Measurements from ENCODE around the gene OXSR1. TPM values are rescaled to one million over a fixed set of nuclear protein-coding genes. Genes with fewer than 3 reads are reported as not detected.
"Not testable (repeated sequence)": the region's sequence is repeated elsewhere in the genome, so short reads cannot be mapped to it uniquely, and the experiment has no call there.

The OXSR1 gene
- total RNA-seq, 4 donors from 2014 or later = 27.0 to 46.7 (median 32.9) TPM

DNA sequence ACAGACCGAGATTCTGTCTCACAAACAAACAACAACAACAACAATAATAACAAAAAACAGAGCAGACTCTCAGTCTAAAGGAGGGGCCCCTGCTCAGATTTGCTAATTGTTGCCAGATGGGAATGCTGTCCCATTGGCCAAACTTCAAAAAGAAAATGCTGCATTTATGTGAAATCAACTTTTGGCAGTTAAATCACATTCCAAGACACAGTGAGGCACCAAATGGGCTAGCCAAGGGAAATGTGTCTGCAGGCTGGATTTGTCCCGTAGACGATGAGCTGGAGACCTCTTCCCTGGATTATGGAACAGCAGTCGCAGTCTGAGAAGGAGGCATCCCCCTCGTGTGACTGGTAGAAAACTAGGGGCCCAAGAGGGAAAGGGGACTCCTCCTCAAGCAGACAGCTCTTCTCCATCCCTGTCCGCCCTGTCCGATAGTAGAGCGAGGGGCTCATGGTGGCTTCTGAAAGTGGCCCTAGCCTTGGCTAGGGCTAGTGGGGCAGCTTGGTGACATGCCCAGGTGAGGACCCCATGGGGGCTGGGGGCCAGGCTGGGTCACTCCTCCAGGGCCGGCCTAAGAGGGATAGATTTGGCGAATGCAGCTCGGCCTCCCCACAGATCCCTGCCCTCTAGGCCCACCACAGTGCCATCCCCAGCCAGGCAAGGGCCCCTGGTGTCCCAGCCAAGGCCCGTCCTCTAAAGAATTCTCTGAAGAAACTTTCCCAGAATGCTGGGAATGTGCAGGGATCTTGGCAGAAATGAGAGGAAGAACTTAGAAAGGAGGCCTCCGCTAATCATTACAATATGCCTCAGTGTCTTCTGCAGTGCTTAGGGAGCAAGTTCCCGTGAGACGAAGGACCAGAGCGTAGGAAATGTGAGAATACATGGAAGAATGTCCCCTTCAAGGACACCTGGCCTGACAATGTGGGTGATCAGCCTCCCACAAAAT, 118.7 kb downstream of the OXSR1 start:
- Histone ChIP-seq H3K4me3 (no peak overlapping the region), H3K9me3 (no peaks in the 10 kb centered on the region), H3K27me3 (no peaks in the 10 kb centered on the region), H3K36me3 (no peaks in the 10 kb centered on the region), H3K4me1 (no peaks in the 10 kb centered on the region), H3K27ac (replicated peaks in 1 of 4) (no peak overlapping the region)
- intact Hi-C loops (cut with DNase I) = no loop called here
- no peak for DNase-seq (ENCODE audit: extremely low spot score)
- whole genome bisulfite sequencing = 77% methylated on average over 16 of the region's 16 CpGs
- TF ChIP-seq EP300 (IDR thresholded peaks at IDR 0.05) (no peak), POLR2AphosphoS5 (IDR thresholded peaks at IDR 0.05) (no peak), POLR2A (IDR thresholded peaks at IDR 0.05; ENCODE audit: low read depth) (no peak)
- TF ChIP-seq, protein P1, sequence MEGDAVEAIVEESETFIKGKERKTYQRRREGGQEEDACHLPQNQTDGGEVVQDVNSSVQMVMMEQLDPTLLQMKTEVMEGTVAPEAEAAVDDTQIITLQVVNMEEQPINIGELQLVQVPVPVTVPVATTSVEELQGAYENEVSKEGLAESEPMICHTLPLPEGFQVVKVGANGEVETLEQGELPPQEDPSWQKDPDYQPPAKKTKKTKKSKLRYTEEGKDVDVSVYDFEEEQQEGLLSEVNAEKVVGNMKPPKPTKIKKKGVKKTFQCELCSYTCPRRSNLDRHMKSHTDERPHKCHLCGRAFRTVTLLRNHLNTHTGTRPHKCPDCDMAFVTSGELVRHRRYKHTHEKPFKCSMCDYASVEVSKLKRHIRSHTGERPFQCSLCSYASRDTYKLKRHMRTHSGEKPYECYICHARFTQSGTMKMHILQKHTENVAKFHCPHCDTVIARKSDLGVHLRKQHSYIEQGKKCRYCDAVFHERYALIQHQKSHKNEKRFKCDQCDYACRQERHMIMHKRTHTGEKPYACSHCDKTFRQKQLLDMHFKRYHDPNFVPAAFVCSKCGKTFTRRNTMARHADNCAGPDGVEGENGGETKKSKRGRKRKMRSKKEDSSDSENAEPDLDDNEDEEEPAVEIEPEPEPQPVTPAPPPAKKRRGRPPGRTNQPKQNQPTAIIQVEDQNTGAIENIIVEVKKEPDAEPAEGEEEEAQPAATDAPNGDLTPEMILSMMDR (IDR thresholded peaks at IDR 0.05) = no peak

DNA sequence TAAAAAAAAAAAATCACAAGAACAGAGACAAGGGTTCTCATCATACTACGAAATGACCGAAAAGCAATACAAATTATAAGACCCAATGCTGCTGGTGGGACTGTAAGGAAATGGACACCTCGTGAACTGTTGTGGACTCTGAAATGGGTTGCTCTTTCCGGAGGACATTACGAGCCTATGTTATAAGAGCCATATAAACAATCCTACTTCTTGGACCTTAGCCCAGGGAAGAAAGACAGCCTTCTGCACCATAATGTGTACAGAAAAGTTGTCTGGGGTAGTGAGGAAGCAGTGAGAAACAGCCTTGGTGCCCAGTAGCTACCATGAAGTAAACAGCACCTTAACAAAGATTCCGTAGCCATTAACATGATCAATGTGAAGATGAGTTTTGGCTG, 119.4 kb downstream of the OXSR1 start:
- TF ChIP-seq, protein P1 (IDR thresholded peaks at IDR 0.05) = no peak
- no peak for TF ChIP-seq POLR2AphosphoS5 (IDR thresholded peaks at IDR 0.05)
- no peak for TF ChIP-seq POLR2A (IDR thresholded peaks at IDR 0.05; ENCODE audit: low read depth)
- no peak for TF ChIP-seq EP300 (IDR thresholded peaks at IDR 0.05)
- 85% methylated on average over 6 of the region's 6 CpGs for WGBS
- intact Hi-C loops (cut with DNase I) = no loop called here
- Histone ChIP-seq H3K9me3 (no peaks in the 10 kb centered on the region), H3K36me3 (no peaks in the 10 kb centered on the region), H3K4me1 (no peaks in the 10 kb centered on the region), H3K27ac (replicated peaks in 1 of 4) (no peak overlapping the region), H3K27me3 (no peaks in the 10 kb centered on the region), H3K4me3 (no peak overlapping the region)
- DNase-seq (ENCODE audit: extremely low spot score) = no peak

DNA sequence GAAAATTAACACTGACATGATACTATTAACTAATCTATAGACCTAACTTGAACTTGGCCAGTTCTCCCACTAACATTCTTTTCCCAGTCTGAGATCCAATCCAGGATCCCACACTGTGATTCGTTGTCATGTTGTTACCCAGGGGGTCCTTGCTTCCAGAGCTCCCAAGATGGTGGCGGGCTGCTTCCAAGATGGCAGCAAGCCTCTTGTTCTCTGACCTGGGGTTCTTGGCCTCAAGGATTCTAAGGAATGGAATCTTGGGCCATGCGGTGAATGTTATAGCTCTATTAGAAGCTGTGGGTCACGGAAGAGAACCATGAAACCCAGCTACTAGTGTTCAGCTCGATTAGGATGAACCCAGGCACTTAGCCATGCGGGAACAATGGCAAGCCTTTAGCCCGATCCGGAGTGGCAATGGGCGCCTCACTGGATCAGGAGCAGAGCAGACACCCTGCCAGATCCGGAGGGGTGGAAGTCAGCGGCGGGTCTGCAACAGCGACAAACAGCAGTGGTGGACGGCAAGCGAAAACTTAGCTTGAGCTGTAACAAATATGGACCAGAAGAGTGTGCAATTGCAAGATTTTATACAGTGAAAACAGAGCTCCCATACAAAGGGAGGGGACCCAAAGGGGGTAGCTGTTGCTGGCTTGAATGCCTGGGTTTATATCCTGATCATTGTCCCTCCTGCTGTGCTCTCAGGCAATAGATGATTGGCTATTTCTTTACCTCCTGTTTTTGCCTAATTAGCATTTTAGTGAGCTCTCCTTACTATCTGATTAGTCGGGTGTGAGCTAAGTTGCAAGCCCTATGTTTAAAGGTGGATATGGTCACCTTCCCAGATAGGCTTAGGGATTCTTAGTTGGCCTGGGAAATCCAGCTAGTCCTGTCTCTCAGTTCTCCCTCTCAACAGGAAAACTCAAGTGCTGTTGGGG, 124.2 kb downstream of the OXSR1 start:
- H3K4me1 ChIP-seq; H3K27me3 ChIP-seq; H3K36me3 ChIP-seq; H3K9me3 ChIP-seq; DNase-seq (ENCODE audit: extremely low spot score); H3K4me3 ChIP-seq; intact Hi-C loops (cut with DNase I); H3K27ac ChIP-seq (replicated peaks in 1 of 4): not testable (repeated sequence)
- WGBS = 99% methylated on average over 16 of the region's 16 CpGs

DNA sequence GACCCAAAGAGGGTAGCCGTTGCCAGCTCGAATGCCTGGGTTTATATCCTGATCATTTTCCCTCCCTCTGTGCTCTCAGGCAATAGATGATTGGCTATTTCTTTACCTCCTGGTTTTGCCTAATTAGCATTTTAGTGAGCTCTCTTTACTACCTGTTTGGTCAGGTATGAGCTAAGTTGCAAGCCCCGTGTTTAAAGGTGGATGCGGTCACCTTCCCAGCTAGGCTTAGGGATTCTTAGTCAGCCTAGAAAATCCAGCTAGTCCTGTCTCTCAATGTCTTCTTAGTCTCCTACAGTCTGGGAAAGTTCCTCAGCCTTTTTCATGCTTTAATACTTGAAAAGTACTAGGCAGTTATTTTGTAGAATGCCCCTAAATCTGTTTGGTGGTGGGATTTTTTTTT, 131.7 kb downstream of the OXSR1 start:
- H3K27ac ChIP-seq (replicated peaks in 1 of 4); H3K36me3 ChIP-seq; H3K4me1 ChIP-seq; H3K27me3 ChIP-seq; H3K4me3 ChIP-seq; DNase-seq (ENCODE audit: extremely low spot score); H3K9me3 ChIP-seq; intact Hi-C loops (cut with DNase I): not testable (repeated sequence)
- 89% methylated on average over 4 of the region's 4 CpGs for WGBS

DNA sequence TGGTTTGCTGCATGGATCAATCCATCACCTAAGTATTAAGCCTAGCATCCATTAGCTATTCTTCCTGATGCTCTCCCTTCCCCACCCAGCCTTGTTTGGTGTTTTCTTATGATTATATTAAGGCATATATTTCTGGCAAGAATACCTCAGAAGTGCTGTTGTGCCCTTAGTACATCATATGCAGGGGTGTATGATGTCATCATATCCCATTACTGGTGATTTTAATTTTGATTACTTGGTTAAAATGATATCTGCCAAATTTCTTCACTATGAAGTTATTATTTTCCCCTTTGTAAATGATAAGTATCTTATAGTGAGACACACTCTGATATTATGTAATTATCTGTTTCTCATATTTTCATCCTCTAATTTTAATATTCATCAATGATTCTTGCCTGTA, 132.2 kb downstream of the OXSR1 start:
- no peaks in the 10 kb centered on the region for H3K36me3 ChIP-seq
- DNase-seq (ENCODE audit: extremely low spot score) = no peak
- H3K27ac ChIP-seq (replicated peaks in 1 of 4) = no peak overlapping the region
- no peaks in the 10 kb centered on the region for H3K4me1 ChIP-seq
- no peak overlapping the region for H3K4me3 ChIP-seq
- no peaks in the 10 kb centered on the region for H3K9me3 ChIP-seq
- H3K27me3 ChIP-seq = no peaks in the 10 kb centered on the region
- intact Hi-C loops (cut with DNase I) = no loop called here
- TF ChIP-seq POLR2A (IDR thresholded peaks at IDR 0.05; ENCODE audit: low read depth) (no peak), EP300 (IDR thresholded peaks at IDR 0.05) (no peak), POLR2AphosphoS5 (IDR thresholded peaks at IDR 0.05) (no peak)
- TF ChIP-seq, protein P1 (IDR thresholded peaks at IDR 0.05) = no peak

Data from esophagus muscularis mucosa (tissue), 4 donors.